Muscle of leg (tissue), 16 donors: ENCODE data around the gene FN3KRP. TPM values are rescaled to one million over a fixed set of nuclear protein-coding genes. Genes with fewer than 3 reads are reported as not detected.

Experiments used
- DNase-seq: peaks from one replicate; pipeline ENCODE4 v3.0.0; 2013
- H3K27ac ChIP-seq: one replicate; pipeline ENCODE4 v1.5.1; 2013; ENCODE audit warnings: mild to moderate bottlenecking, low read length, control low read depth
- H3K27me3 ChIP-seq: one replicate; pipeline ENCODE4 v1.6.1; 2013; ENCODE audit warnings: low read length; ENCODE audit not compliant: control insufficient read depth, insufficient read depth
- H3K36me3 ChIP-seq: one replicate; pipeline ENCODE4 v1.6.1; 2013; ENCODE audit warnings: low read length; ENCODE audit not compliant: control insufficient read depth, insufficient read depth
- H3K4me1 ChIP-seq: one replicate; pipeline ENCODE4 v1.6.1; 2013; ENCODE audit warnings: low read length; ENCODE audit not compliant: control insufficient read depth, insufficient read depth
- H3K4me3 ChIP-seq: one replicate; pipeline ENCODE4 v1.5.1; 2013; ENCODE audit warnings: low read length, control low read depth
- H3K9me3 ChIP-seq: replicated peaks from 2 replicates; pipeline ENCODE4 v1.6.1; 2013; ENCODE audit warnings: low read depth, low read length; ENCODE audit not compliant: control insufficient read depth
- WGBS: methylation state at CpG from one replicate; pipeline ENCODE4 v1.1.5; 2013; ENCODE audit warnings: missing lambda C conversion rate; ENCODE audit not compliant: insufficient coverage; 5-methylcytosine and 5-hydroxymethylcytosine counted together
- long read RNA-seq, 11 donors: transcript quantifications; one replicate each; lab custom pipeline, GENCODE V29; 2026
- polyA plus RNA-seq, 8 donors: library from polyadenylated mRNA; unstranded; fragments of 120-200 nt; gene quantifications; one replicate each; pipeline versions ENCODE4 v1.2.1 to v1.2.3, GENCODE V29; 2013; ENCODE audit warnings: inconsistent platforms in 1 of 8, low replicate concordance in 1 of 8; ENCODE audit not compliant: insufficient read length in 8 of 8, insufficient read depth in 1 of 8
- total RNA-seq: library from RNA; stranded (reverse); fragments of 120-200 nt; gene quantifications from one replicate; pipeline ENCODE4 v1.2.4, GENCODE V29; 2013

Gene FN3KRP
- total RNA-seq (17.6 TPM), polyA plus RNA-seq (10 to 100 TPM; 30.1 to 39.5 (median 35.1) TPM)
- long read RNA-seq, donor 1, partial matches to known transcripts = 0 of 3 reads
- long read RNA-seq, donor 1, other reads (novel, unspliced or antisense) = 0 of 3 reads
- long read RNA-seq, donor 2, partial matches to known transcripts = 0 of 1 reads
- long read RNA-seq, donor 2, other reads (novel, unspliced or antisense) = 0 of 1 reads
- long read RNA-seq, donor 3, transcript FN3KRP-201 (6 exons, 1,849 nt) = major isoform, 20 of 21 reads
- long read RNA-seq, donor 3, partial matches to known transcripts = 0 of 21 reads
- long read RNA-seq, donor 3, other reads (novel, unspliced or antisense) = 0 of 21 reads
- long read RNA-seq, donor 4, transcript FN3KRP-201 (6 exons, 1,849 nt) = major isoform, 7 of 7 reads
- long read RNA-seq, donor 4, partial matches to known transcripts = 0 of 7 reads
- long read RNA-seq, donor 4, other reads (novel, unspliced or antisense) = 0 of 7 reads
- long read RNA-seq, donor 5, transcript FN3KRP-201 (6 exons, 1,849 nt) = major isoform, 22 of 24 reads
- long read RNA-seq, donor 5, partial matches to known transcripts = 0 of 24 reads
- long read RNA-seq, donor 5, other reads (novel, unspliced or antisense) = 0 of 24 reads
- long read RNA-seq, donor 6, transcript FN3KRP-201 (6 exons, 1,849 nt) = major isoform, 17 of 18 reads
- long read RNA-seq, donor 6, partial matches to known transcripts = 0 of 18 reads
- long read RNA-seq, donor 6, other reads (novel, unspliced or antisense) = 0 of 18 reads
- long read RNA-seq, donor 7, transcript FN3KRP-201 (6 exons, 1,849 nt) = major isoform, 15 of 16 reads
- long read RNA-seq, donor 7, partial matches to known transcripts = 0 of 16 reads
- long read RNA-seq, donor 7, other reads (novel, unspliced or antisense) = 0 of 16 reads
- long read RNA-seq, donor 8, transcript FN3KRP-201 (6 exons, 1,849 nt) = major isoform, 8 of 8 reads
- long read RNA-seq, donor 8, partial matches to known transcripts = 0 of 8 reads
- long read RNA-seq, donor 8, other reads (novel, unspliced or antisense) = 0 of 8 reads
- long read RNA-seq, donor 9, transcript FN3KRP-201 (6 exons, 1,849 nt) = major isoform, 11 of 13 reads
- long read RNA-seq, donor 9, partial matches to known transcripts = 0 of 13 reads
- long read RNA-seq, donor 9, other reads (novel, unspliced or antisense) = 0 of 13 reads
- long read RNA-seq, donor 10, transcript FN3KRP-201 (6 exons, 1,849 nt) = major isoform, 8 of 33 reads
- long read RNA-seq, donor 10, partial matches to known transcripts = 22 of 33 reads
- long read RNA-seq, donor 10, other reads (novel, unspliced or antisense) = 0 of 33 reads
- long read RNA-seq, donor 11, transcript FN3KRP-201 (6 exons, 1,849 nt) = major isoform, 7 of 16 reads
- long read RNA-seq, donor 11, partial matches to known transcripts = 9 of 16 reads
- long read RNA-seq, donor 11, other reads (novel, unspliced or antisense) = 0 of 16 reads

- Histone ChIP-seq H3K9me3 (no peaks in the 10 kb centered on the region), H3K4me3 (peak within 1 kb of the TSS; percentile 70), H3K27ac (peak within 1 kb of the TSS; percentile 83), H3K36me3 (peaks cover 27% of the 10 kb centered on the region), H3K27me3 (no peaks in the 10 kb centered on the region), H3K4me1 (peaks cover 29% of the 10 kb centered on the region)
- DNase-seq = peak; percentile 97
- under 1% methylated on average over 56 of the region's 75 CpGs for WGBS
Measured at GRCh38 chr17:82716203-82717010, at the start of gene FN3KRP. Gene FN3KRP, plus strand, starts transcription at chr17:82716706. Its CDS starts 50 bp downstream, at chr17:82716756.

- Histone ChIP-seq H3K27me3 (no peaks in the 10 kb centered on the region), H3K9me3 (no peaks in the 10 kb centered on the region), H3K4me3 (no peak overlapping the region), H3K4me1 (peaks cover 16% of the 10 kb centered on the region), H3K27ac (no peak overlapping the region), H3K36me3 (peaks cover 14% of the 10 kb centered on the region)
- DNase-seq = no peak
- 83% methylated on average over 25 of the region's 28 CpGs for WGBS
Measured at GRCh38 chr17:82666931-82667667, 49.4 kb upstream of the FN3KRP start.

- no peak for DNase-seq
- H3K4me3 ChIP-seq = no peak overlapping the region
- peaks cover 12% of the 10 kb centered on the region for H3K36me3 ChIP-seq
- no peaks in the 10 kb centered on the region for H3K27me3 ChIP-seq
- H3K4me1 ChIP-seq = peaks cover 16% of the 10 kb centered on the region
- H3K27ac ChIP-seq = no peak overlapping the region
- H3K9me3 ChIP-seq = no peaks in the 10 kb centered on the region
- 81% methylated on average over 13 of the region's 15 CpGs for WGBS
Measured at GRCh38 chr17:82667668-82668000, 48.9 kb upstream of the FN3KRP start.

GRCh38 chr17:82668024-82668630, 48.4 kb upstream of the FN3KRP start:
- Histone ChIP-seq H3K4me1 (peaks cover 16% of the 10 kb centered on the region), H3K36me3 (peaks cover 7% of the 10 kb centered on the region), H3K9me3 (no peaks in the 10 kb centered on the region), H3K4me3 (no peak overlapping the region), H3K27ac (no peak overlapping the region), H3K27me3 (no peaks in the 10 kb centered on the region)
- 55% methylated on average over 8 of the region's 16 CpGs for WGBS
- DNase-seq = no peak

GRCh38 chr17:82668631-82669099, 47.8 kb upstream of the FN3KRP start:
- H3K27me3 ChIP-seq = no peaks in the 10 kb centered on the region
- H3K9me3 ChIP-seq = no peaks in the 10 kb centered on the region
- peaks cover 6% of the 10 kb centered on the region for H3K36me3 ChIP-seq
- peaks cover 16% of the 10 kb centered on the region for H3K4me1 ChIP-seq
- peak; percentile 68 for DNase-seq
- no peak overlapping the region for H3K27ac ChIP-seq
- H3K4me3 ChIP-seq = no peak overlapping the region
- WGBS = 19% methylated on average over 18 of the region's 20 CpGs

GRCh38 chr17:82670661-82671450, 45.6 kb upstream of the FN3KRP start:
- H3K4me3 ChIP-seq = no peak overlapping the region
- DNase-seq = no peak
- H3K9me3 ChIP-seq = no peaks in the 10 kb centered on the region
- WGBS = 86% methylated on average over 15 of the region's 19 CpGs
- H3K27me3 ChIP-seq = no peaks in the 10 kb centered on the region
- peaks cover 21% of the 10 kb centered on the region for H3K4me1 ChIP-seq
- no peak overlapping the region for H3K27ac ChIP-seq
- peaks cover 3% of the 10 kb centered on the region for H3K36me3 ChIP-seq

- no peak overlapping the region for H3K27ac ChIP-seq
- WGBS = 81% methylated on average over 10 of the region's 20 CpGs
Measured at GRCh38 chr17:82674656-82675475, 41.6 kb upstream of the FN3KRP start.

More at GRCh38 chr17:82674656-82675475, 41.6 kb upstream of the FN3KRP start:
- Histone ChIP-seq H3K27me3 (no peaks in the 10 kb centered on the region), H3K9me3 (no peaks in the 10 kb centered on the region), H3K36me3 (no peaks in the 10 kb centered on the region), H3K4me3 (no peak overlapping the region), H3K4me1 (peaks cover 22% of the 10 kb centered on the region)
- no peak for DNase-seq
